PC-3 (cell line): Measurements from ENCODE around the gene KNCN. TPM values are rescaled to one million over a fixed set of nuclear protein-coding genes. Genes with fewer than 3 reads are reported as not detected.

Source experiments
- ATAC-seq: fragments of 200-7000 bp; cut with Tn5 transposase; 2 replicates; pipeline ENCODE4 v1.9.1; 2020; ENCODE audit warnings: mild to moderate bottlenecking, moderate library complexity
- BruUV-seq: library from RNA; stranded (reverse); fragments of 400-500 nt; replicated peaks from 2 replicates; lab custom pipeline; 2021; lab: Mats Ljungman, UMichigan
- CTCF ChIA-PET: fragments of 300-600 bp; sonication (Branson Sonifier 250); formaldehyde crosslinking; loops from one replicate; lab custom pipeline; 2022; ENCODE audit warnings: antibody characterized with exemption; lab: Charles Lee
- POLR2A ChIA-PET: fragments of 300-600 bp; sonication (Branson Sonifier 250); formaldehyde crosslinking; loops from one replicate; lab custom pipeline; 2022; ENCODE audit warnings: antibody characterized with exemption; ENCODE audit not compliant: unreplicated experiment; lab: Charles Lee
- DNase-seq: peaks from one replicate; pipeline ENCODE4 v3.0.0-alpha.2; 2015
- H2AFZ ChIP-seq: fragments of 300-600 bp; sonication (generic); 2 replicates; pipeline ENCODE4 v1.6.0; 2016; ENCODE audit warnings: antibody characterized with exemption, low read length
- H3F3A ChIP-seq: fragments of 300-600 bp; sonication (generic); one replicate; pipeline ENCODE4 v1.6.0; 2017; ENCODE audit warnings: antibody characterized with exemption, low read length, control low read depth, mild to moderate bottlenecking; ENCODE audit not compliant: unreplicated experiment
- H3K27ac ChIP-seq: fragments of 300-600 bp; sonication (generic); 2 replicates; pipeline ENCODE4 v1.5.1; 2016; ENCODE audit warnings: mild to moderate bottlenecking, low read length
- H3K27me3 ChIP-seq: fragments of 300-600 bp; sonication (generic); 2 replicates; pipeline ENCODE4 v1.6.1; 2016; ENCODE audit warnings: low read length, mixed read lengths
- H3K36me3 ChIP-seq: fragments of 300-600 bp; sonication (generic); 2 replicates; pipeline ENCODE4 v1.6.1; 2016; ENCODE audit warnings: low read depth, mixed run types, low read length, mixed read lengths
- H3K4me1 ChIP-seq: fragments of 300-600 bp; sonication (generic); 2 replicates; pipeline ENCODE4 v1.5.1; 2016; ENCODE audit warnings: low read length; ENCODE audit not compliant: insufficient read depth
- H3K4me2 ChIP-seq: fragments of 300-600 bp; sonication (generic); 2 replicates; pipeline ENCODE4 v1.6.0; 2016; ENCODE audit warnings: low read length
- H3K4me3 ChIP-seq: fragments of 300-600 bp; sonication (generic); 2 replicates; pipeline ENCODE4 v1.5.1; 2016; ENCODE audit warnings: mild to moderate bottlenecking, low read length, mixed read lengths
- H3K79me2 ChIP-seq: fragments of 300-600 bp; sonication (generic); 2 replicates; pipeline ENCODE4 v1.6.1; 2017; ENCODE audit warnings: low read length, mixed read lengths
- H3K9ac ChIP-seq: fragments of 300-600 bp; sonication (generic); 2 replicates; pipeline ENCODE4 v1.6.0; 2016; ENCODE audit warnings: mild to moderate bottlenecking, low read length
- H3K9me2 ChIP-seq: fragments of 300-600 bp; sonication (generic); replicated peaks from 2 replicates; pipeline ENCODE4 v1.6.1; 2016; ENCODE audit warnings: mixed run types, low read length, mixed read lengths
- H3K9me3 ChIP-seq: fragments of 300-600 bp; sonication (generic); 2 replicates; pipeline ENCODE4 v1.6.1; 2016; ENCODE audit warnings: low read length, mixed read lengths
- H4K20me1 ChIP-seq: fragments of 300-600 bp; sonication (generic); 2 replicates; pipeline ENCODE4 v1.6.1; 2016; ENCODE audit warnings: low read length, mixed read lengths
- EZH2 ChIP-seq: fragments of 300-600 bp; sonication (generic); IDR thresholded peaks from one replicate; pipeline ENCODE4 v1.6.1; 2017; ENCODE audit warnings: antibody characterized with exemption, mild to moderate bottlenecking, low read length; ENCODE audit not compliant: unreplicated experiment
- EZH2phosphoT487 ChIP-seq: fragments of 300-600 bp; sonication (generic); IDR thresholded peaks from 2 replicates; pipeline ENCODE4 v1.6.1; 2018; ENCODE audit warnings: mild to moderate bottlenecking, antibody characterized with exemption, low read length, borderline replicate concordance
- intact Hi-C: fragments of 100-400 bp; cut with micrococcal nuclease; formaldehyde crosslinking; loops from 2 replicates; pipeline ENCODE4 v1.9.0; 2023
- total RNA-seq: library from RNA; depleted of rRNA; stranded (reverse); fragments of >200 nt; gene quantifications from 2 replicates; pipeline ENCODE4 v1.2.3, GENCODE V29; 2014
- TF ChIP-seq, protein P1 (sequence below): fragments of 300-600 bp; sonication (generic); conservative IDR thresholded peaks from 2 replicates; pipeline ENCODE4 v1.5.1; 2017; ENCODE audit warnings: antibody characterized with exemption, low read depth, mild to moderate bottlenecking, low read length

The KNCN gene
- total RNA-seq, 1 experiment from 2014 or later: not detected

DNA sequence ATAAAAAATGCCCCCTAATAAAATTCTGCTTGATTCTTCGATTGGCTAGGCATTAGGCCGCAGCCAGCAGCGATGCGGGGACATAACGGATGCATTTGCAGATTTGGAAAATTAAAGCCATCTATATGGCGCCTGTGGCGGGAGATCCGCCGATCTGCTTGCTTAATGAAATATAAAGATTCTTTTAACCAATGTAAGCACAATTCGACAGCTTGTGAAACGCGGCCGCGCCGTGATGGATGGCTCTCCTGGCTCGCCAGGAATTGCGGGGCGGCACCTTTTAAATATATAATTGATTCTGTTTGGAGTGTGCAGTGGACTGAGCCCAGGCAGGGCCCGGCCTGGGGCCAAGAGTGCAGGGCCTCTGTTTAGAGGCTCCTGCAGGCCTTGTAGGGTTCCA lies 53.8 kb downstream of the KNCN start:
- Histone ChIP-seq H3K9me3 (no peaks in the 10 kb centered on the region), H3K4me2 (no peak overlapping the region), H3K36me3 (no peaks in the 10 kb centered on the region), H3K27ac (no peak overlapping the region), H3F3A (no peaks in the 10 kb centered on the region), H3K4me3 (no peak overlapping the region), H3K4me1 (no peaks in the 10 kb centered on the region), H3K27me3 (no peaks in the 10 kb centered on the region), H2AFZ (no peak overlapping the region), H3K9me2 (no peaks in the 10 kb centered on the region), H4K20me1 (no peaks in the 10 kb centered on the region), H3K79me2 (no peaks in the 10 kb centered on the region), H3K9ac (no peak overlapping the region)
- DNase-seq: no peak
- no peak for ATAC-seq
- CTCF ChIA-PET: no interaction called here
- POLR2A ChIA-PET: no interaction called here
- BruUV-seq: no TSS peak
- intact Hi-C loops: no loop called here
- TF ChIP-seq EZH2 (no peak), EZH2phosphoT487 (no peak)
- TF ChIP-seq, protein P1, sequence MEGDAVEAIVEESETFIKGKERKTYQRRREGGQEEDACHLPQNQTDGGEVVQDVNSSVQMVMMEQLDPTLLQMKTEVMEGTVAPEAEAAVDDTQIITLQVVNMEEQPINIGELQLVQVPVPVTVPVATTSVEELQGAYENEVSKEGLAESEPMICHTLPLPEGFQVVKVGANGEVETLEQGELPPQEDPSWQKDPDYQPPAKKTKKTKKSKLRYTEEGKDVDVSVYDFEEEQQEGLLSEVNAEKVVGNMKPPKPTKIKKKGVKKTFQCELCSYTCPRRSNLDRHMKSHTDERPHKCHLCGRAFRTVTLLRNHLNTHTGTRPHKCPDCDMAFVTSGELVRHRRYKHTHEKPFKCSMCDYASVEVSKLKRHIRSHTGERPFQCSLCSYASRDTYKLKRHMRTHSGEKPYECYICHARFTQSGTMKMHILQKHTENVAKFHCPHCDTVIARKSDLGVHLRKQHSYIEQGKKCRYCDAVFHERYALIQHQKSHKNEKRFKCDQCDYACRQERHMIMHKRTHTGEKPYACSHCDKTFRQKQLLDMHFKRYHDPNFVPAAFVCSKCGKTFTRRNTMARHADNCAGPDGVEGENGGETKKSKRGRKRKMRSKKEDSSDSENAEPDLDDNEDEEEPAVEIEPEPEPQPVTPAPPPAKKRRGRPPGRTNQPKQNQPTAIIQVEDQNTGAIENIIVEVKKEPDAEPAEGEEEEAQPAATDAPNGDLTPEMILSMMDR: no peak

DNA sequence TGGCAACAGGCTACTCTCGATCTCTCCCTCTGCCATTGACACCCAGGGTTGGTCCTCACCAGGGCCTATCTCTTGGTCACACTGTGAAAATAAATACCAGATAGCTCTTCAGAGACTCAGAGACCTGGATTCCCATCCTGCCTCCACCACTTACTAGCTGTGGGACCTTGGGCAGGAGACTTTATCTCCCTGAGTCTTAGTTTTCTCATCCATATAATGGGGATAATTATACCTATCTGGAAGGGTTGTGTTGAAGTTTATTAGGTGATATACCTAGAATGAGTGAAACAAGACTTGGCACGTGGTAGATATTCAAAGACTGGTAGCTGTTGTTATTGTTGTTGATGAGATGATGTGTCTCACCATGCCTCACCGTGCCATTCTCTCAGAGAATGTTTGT lies 54.4 kb downstream of the KNCN start:
- H3K79me2 ChIP-seq: no peaks in the 10 kb centered on the region
- DNase-seq: no peak
- no peak for ATAC-seq
- CTCF ChIA-PET: no interaction called here
- no peak overlapping the region for H3K27ac ChIP-seq
- TF ChIP-seq, protein P1: no peak
- TF ChIP-seq EZH2 (no peak), EZH2phosphoT487 (no peak)
- H3K27me3 ChIP-seq: no peaks in the 10 kb centered on the region
- H3K9me2 ChIP-seq: no peaks in the 10 kb centered on the region
- H3K9me3 ChIP-seq: no peaks in the 10 kb centered on the region
- H4K20me1 ChIP-seq: no peaks in the 10 kb centered on the region
- no peak overlapping the region for H3K9ac ChIP-seq
- BruUV-seq: no TSS peak
- H3F3A ChIP-seq: no peaks in the 10 kb centered on the region
- POLR2A ChIA-PET: no interaction called here
- no peaks in the 10 kb centered on the region for H3K36me3 ChIP-seq
- H3K4me1 ChIP-seq: no peaks in the 10 kb centered on the region
- no peak overlapping the region for H3K4me2 ChIP-seq
- no peak overlapping the region for H3K4me3 ChIP-seq
- no peak overlapping the region for H2AFZ ChIP-seq
- intact Hi-C loops: no loop called here

DNA sequence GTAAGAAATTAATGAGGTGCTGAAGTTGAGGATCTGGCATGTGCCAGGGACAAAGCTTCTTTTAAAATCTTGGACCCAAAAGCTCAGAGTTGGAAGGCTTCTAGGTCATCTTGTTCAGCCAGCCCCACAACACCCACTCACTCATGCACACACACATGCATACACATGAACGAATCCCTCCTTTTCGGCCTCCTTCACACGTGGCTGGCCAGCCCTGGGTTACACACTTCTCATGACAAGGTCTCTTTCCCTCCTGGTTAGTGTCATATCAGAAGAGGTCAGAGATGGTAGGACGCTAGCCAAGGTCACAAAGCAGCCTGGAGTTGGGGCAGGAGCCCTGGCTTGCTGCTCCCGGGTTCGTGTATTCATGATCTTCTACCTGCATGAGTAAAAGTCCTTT lies 54.9 kb downstream of the KNCN start:
- TF ChIP-seq EZH2phosphoT487: no peak
- no peak for TF ChIP-seq EZH2
- TF ChIP-seq, protein P1: no peak
- Histone ChIP-seq H3K9ac (no peak overlapping the region), H4K20me1 (no peaks in the 10 kb centered on the region), H3K36me3 (no peaks in the 10 kb centered on the region), H3K9me2 (no peaks in the 10 kb centered on the region), H2AFZ (no peak overlapping the region), H3K4me2 (no peak overlapping the region), H3K27ac (no peak overlapping the region), H3K79me2 (no peaks in the 10 kb centered on the region), H3K27me3 (no peaks in the 10 kb centered on the region), H3K4me1 (no peaks in the 10 kb centered on the region), H3F3A (no peaks in the 10 kb centered on the region), H3K4me3 (no peak overlapping the region), H3K9me3 (no peaks in the 10 kb centered on the region)
- CTCF ChIA-PET: no interaction called here
- BruUV-seq: no TSS peak
- ATAC-seq (no peak), DNase-seq (no peak)
- POLR2A ChIA-PET: no interaction called here
- intact Hi-C loops: no loop called here
